Stomach (tissue), 9 donors: ENCODE measurements around the gene ORAI1. TPM values are rescaled to one million over a fixed set of nuclear protein-coding genes. Genes with fewer than 3 reads are reported as not detected.
"Not testable (repeated sequence)": the region's sequence is repeated elsewhere in the genome, so short reads cannot be mapped to it uniquely, and the experiment has no call there.

Experiments used
- DNase-seq, 2 donors: peaks; one replicate each; pipeline versions ENCODE4 v3.0.0 to v3.0.0-alpha.2; 2013 to 2019
- H3K27ac ChIP-seq, 5 donors: fragments of 200-600 bp in 4 of 5; sonication (generic) in 4 of 5; one replicate each; pipeline ENCODE4 v1.5.1; 2013 to 2019; ENCODE audit warnings: mild to moderate bottlenecking in 1 of 5, moderate library complexity in 1 of 5
- H3K27me3 ChIP-seq, 3 donors: fragments of 200-600 bp; sonication (generic); one replicate each; pipeline ENCODE4 v1.5.1; 2017 to 2019; ENCODE audit warnings: mixed run types in 1 of 3
- H3K36me3 ChIP-seq, 4 donors: fragments of 200-600 bp; sonication (generic); 1 replicate in 3 of 4; 2 replicates in 1 of 4; pipeline ENCODE4 v1.5.1; 2016 to 2019
- H3K4me1 ChIP-seq, 4 donors: fragments of 200-600 bp; sonication (generic); one replicate each; pipeline ENCODE4 v1.5.1; 2016 to 2019
- H3K4me3 ChIP-seq, 4 donors: fragments of 200-600 bp; sonication (generic) in 3 of 4; one replicate each; pipeline ENCODE4 v1.5.1; 2016 to 2019; ENCODE audit warnings: mild to moderate bottlenecking in 1 of 4
- H3K9me3 ChIP-seq, 4 donors: fragments of 200-600 bp; sonication (generic); one replicate each; pipeline ENCODE4 v1.5.1; 2016 to 2019
- EP300 ChIP-seq: sonication (generic); formaldehyde crosslinking; IDR thresholded peaks from one replicate; pipeline ENCODE4 v1.6.1; 2017; ENCODE audit warnings: antibody characterized with exemption
- POLR2A ChIP-seq, 4 donors: fragments of 450-650 bp; IDR thresholded peaks; one replicate each; pipeline ENCODE4 v1.6.1; 2016; ENCODE audit warnings: antibody characterized with exemption in 4 of 4, control low read depth in 2 of 4, mild to moderate bottlenecking in 1 of 4, moderate library complexity in 1 of 4
- POLR2AphosphoS5 ChIP-seq, 3 donors: sonication (generic); formaldehyde crosslinking; IDR thresholded peaks; one replicate each; pipeline ENCODE4 v1.6.1; 2016; ENCODE audit warnings: antibody characterized with exemption in 3 of 3
- WGBS, 5 donors: extraction: QIAGEN DNeasy Blood & Tissue Kit in 3 of 5; methylation state at CpG; one replicate each; pipeline versions ENCODE4 v1.1.5 to v1.1.7; 2013 to 2018; 5-methylcytosine and 5-hydroxymethylcytosine counted together
- intact Hi-C: fragments of 100-400 bp; cut with DNase I; formaldehyde crosslinking; loops from one replicate; pipeline ENCODE4 v1.15.1; 2023; ENCODE audit warnings: low total_unique reads
- polyA plus RNA-seq, 3 donors: library from polyadenylated mRNA; stranded (reverse); fragments of 200-250 nt; gene quantifications; one replicate each; pipeline ENCODE4 v1.2.3, GENCODE V29; 2013
- total RNA-seq, 5 donors: library from RNA; depleted of rRNA; stranded (reverse); fragments of >200 nt; gene quantifications; one replicate each; pipeline versions ENCODE4 v1.1.0 to v1.2.3, GENCODE V29; 2014 to 2016
- TF ChIP-seq, protein P1 (sequence below), 7 experiments: fragments of 450-650 bp in 4 of 7; fragments of 200-600 bp in 3 of 7; sonication (generic) in 3 of 7; IDR thresholded peaks; one replicate each; pipeline ENCODE4 v1.5.1; 2016 to 2019; ENCODE audit warnings: antibody characterized with exemption in 7 of 7, control low read depth in 2 of 7, mild to moderate bottlenecking in 1 of 7
- donor health status: healthy with polysubstance abuse.
- donor health status: Bipolar disorder and iron deficiency.
- donor health status: healthy.

The ORAI1 gene
- total and polyA plus RNA-seq, 8 donors, result 0.45 to 37.9 (median 8.6) TPM

GRCh38 chr12:121656122-121656521 is 29.8 kb downstream of the ORAI1 start:
- 87 to 100% (median 98%) methylated on average over 2 of the region's 2 CpGs for WGBS, 5 donors
- no peaks in the 10 kb centered on the region for H3K27me3 ChIP-seq
- no peaks in the 10 kb centered on the region for H3K9me3 ChIP-seq
- DNase-seq, result no peak
- peaks cover 7 to 20% (median 12%) of the 10 kb centered on the region in 4 donors for H3K4me1 ChIP-seq
- no peak for TF ChIP-seq POLR2AphosphoS5 (IDR thresholded peaks at IDR 0.05)
- TF ChIP-seq, protein P1, sequence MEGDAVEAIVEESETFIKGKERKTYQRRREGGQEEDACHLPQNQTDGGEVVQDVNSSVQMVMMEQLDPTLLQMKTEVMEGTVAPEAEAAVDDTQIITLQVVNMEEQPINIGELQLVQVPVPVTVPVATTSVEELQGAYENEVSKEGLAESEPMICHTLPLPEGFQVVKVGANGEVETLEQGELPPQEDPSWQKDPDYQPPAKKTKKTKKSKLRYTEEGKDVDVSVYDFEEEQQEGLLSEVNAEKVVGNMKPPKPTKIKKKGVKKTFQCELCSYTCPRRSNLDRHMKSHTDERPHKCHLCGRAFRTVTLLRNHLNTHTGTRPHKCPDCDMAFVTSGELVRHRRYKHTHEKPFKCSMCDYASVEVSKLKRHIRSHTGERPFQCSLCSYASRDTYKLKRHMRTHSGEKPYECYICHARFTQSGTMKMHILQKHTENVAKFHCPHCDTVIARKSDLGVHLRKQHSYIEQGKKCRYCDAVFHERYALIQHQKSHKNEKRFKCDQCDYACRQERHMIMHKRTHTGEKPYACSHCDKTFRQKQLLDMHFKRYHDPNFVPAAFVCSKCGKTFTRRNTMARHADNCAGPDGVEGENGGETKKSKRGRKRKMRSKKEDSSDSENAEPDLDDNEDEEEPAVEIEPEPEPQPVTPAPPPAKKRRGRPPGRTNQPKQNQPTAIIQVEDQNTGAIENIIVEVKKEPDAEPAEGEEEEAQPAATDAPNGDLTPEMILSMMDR (IDR thresholded peaks at IDR 0.05), result no peak
- TF ChIP-seq EP300, result no peak
- no peak for TF ChIP-seq POLR2A (IDR thresholded peaks at IDR 0.05)
- intact Hi-C loops, result no loop called here
- H3K4me3 ChIP-seq, result no peak overlapping the region
- H3K27ac ChIP-seq, result no peak overlapping the region
- no peaks in the 10 kb centered on the region for H3K36me3 ChIP-seq

DNA sequence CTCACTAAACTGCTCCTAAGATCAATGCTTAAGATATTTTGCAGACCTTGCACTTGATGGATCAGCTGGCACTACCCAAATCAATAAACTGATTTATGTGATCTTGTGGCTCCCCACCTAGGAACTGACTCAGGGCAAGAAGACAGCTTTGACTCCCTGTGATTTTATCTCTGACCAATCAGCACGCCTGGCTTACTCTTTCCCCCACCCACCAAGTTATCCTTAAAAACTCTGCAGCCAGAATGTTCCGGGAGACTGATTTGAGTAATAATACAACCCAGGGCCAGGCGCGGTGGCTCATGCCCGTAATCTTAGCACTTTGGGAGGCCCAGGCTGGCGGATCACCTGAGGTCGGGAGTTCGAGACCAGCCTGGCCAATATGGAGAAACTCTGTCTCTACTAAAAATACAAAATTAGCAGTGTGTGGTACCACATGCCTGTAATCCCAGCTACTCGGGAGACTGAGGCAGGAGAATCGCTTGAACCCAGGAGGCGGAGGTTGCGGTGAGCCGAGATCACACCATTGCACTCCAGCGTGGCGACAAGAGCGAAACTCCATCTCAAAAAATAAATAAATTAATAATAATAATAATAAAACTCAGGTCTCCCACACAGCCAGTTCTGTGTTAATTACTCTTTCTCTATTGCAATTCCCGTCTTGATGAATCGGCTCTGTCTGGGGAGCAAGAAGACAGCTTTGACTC is 31.1 kb downstream of the ORAI1 start:
- no peak overlapping the region for H3K4me3 ChIP-seq
- TF ChIP-seq POLR2AphosphoS5 (IDR thresholded peaks at IDR 0.05), result no peak
- no peak for TF ChIP-seq EP300
- TF ChIP-seq POLR2A (IDR thresholded peaks at IDR 0.05), result no peak
- TF ChIP-seq, protein P1 (IDR thresholded peaks at IDR 0.05), result no peak
- intact Hi-C loops, result no loop called here
- no peak overlapping the region for H3K27ac ChIP-seq
- DNase-seq, result no peak
- H3K27me3 ChIP-seq, result no peaks in the 10 kb centered on the region
- H3K36me3 ChIP-seq, result no peaks in the 10 kb centered on the region
- WGBS, 5 donors, result 86 to 94% (median 93%) methylated on average over 18 of the region's 18 CpGs
- H3K9me3 ChIP-seq, result no peaks in the 10 kb centered on the region
- H3K4me1 ChIP-seq, result peaks cover 7 to 20% (median 12%) of the 10 kb centered on the region in 4 donors

GRCh38 chr12:121661353-121662105 is 35.2 kb downstream of the ORAI1 start:
- peaks cover 7 to 20% (median 12%) of the 10 kb centered on the region in 4 donors for H3K4me1 ChIP-seq
- H3K27me3 ChIP-seq, H3K27ac ChIP-seq, H3K36me3 ChIP-seq, H3K4me3 ChIP-seq, DNase-seq, H3K9me3 ChIP-seq: not testable (repeated sequence)
- intact Hi-C loops, result loop anchor here (10.0 kb wide), 1 partner anchor 167 kb away; no protein-coding TSS in a partner anchor
- WGBS, 5 donors, result 87 to 91% (median 89%) methylated on average over 11 of the region's 11 CpGs

- no peaks in the 10 kb centered on the region for H3K36me3 ChIP-seq
- no peak overlapping the region for H3K4me3 ChIP-seq
- H3K27me3 ChIP-seq, result no peaks in the 10 kb centered on the region
- H3K9me3 ChIP-seq, result no peaks in the 10 kb centered on the region
- WGBS, 5 donors, result 58 to 84% (median 62%) methylated on average over 3 of the region's 3 CpGs
- H3K4me1 ChIP-seq, result peaks cover 7 to 16% (median 9%) of the 10 kb centered on the region in 4 donors
- no peak for DNase-seq
- TF ChIP-seq EP300, result no peak
- no peak for TF ChIP-seq POLR2AphosphoS5 (IDR thresholded peaks at IDR 0.05)
- TF ChIP-seq, protein P1 (IDR thresholded peaks at IDR 0.05), result no peak
- no peak for TF ChIP-seq POLR2A (IDR thresholded peaks at IDR 0.05)
- H3K27ac ChIP-seq, result no peak overlapping the region
- intact Hi-C loops, result loop anchor here (10.0 kb wide), 1 partner anchor 169 kb away; no protein-coding TSS in a partner anchor
Observed at GRCh38 chr12:121663610-121663929, 37.2 kb downstream of the ORAI1 start.

DNA sequence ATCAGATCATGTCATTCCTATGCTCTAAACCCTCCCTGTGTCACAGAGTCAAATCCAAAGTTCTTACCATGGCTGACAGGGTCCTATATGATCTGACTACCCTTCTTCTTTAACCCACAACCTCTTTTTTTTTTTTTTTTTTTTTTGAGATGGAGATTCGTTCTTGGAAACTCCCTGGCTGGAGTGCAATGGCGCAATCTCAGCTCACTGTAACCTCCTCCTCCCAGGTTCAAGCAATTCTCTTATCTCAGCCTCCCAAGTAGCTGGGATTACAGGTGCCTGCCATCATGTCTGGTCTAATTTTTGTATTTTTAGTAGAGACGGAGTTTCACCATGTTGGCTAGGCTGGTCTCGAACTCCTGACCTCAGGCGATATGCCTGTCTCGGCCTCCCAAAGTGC is 40.5 kb downstream of the ORAI1 start:
- intact Hi-C loops, result loop anchor here (10.0 kb wide), 1 partner anchor 172 kb away; no protein-coding TSS in a partner anchor
- WGBS, 5 donors, result 75 to 86% (median 81%) methylated on average over 6 of the region's 6 CpGs
- H3K36me3 ChIP-seq, H3K9me3 ChIP-seq, H3K27me3 ChIP-seq, H3K27ac ChIP-seq, DNase-seq, H3K4me1 ChIP-seq, H3K4me3 ChIP-seq: not testable (repeated sequence)
